KMS-11 (cell line): Measurements from ENCODE around the gene DHX35.

ENCODE experiments used
- H2AFZ ChIP-seq: fragments of 200-600 bp; sonication (generic); 2 replicates; pipeline ENCODE4 v1.6.1; 2016; ENCODE audit warnings: antibody characterized with exemption, mixed run types, low read depth
- H3K27ac ChIP-seq: fragments of 200-600 bp; sonication (generic); 2 replicates; pipeline ENCODE4 v1.6.1; 2016; ENCODE audit warnings: mild to moderate bottlenecking, mixed run types
- H3K27me3 ChIP-seq: fragments of 200-600 bp; sonication (generic); 2 replicates; pipeline ENCODE4 v1.6.1; 2017; ENCODE audit warnings: mild to moderate bottlenecking, low read depth, mixed run types, moderate library complexity; ENCODE audit not compliant: insufficient read depth
- H3K36me3 ChIP-seq: fragments of 200-600 bp; sonication (generic); 2 replicates; pipeline ENCODE4 v1.6.1; 2017; ENCODE audit warnings: mild to moderate bottlenecking, mixed run types; ENCODE audit not compliant: insufficient read depth
- H3K4me1 ChIP-seq: fragments of 200-600 bp; sonication (generic); 2 replicates; pipeline ENCODE4 v1.6.1; 2016; ENCODE audit warnings: mild to moderate bottlenecking, low read depth, mixed run types; ENCODE audit not compliant: poor library complexity, severe bottlenecking
- H3K4me2 ChIP-seq: fragments of 200-600 bp; sonication (generic); 2 replicates; pipeline ENCODE4 v1.7.0; 2016; ENCODE audit warnings: mild to moderate bottlenecking, mixed run types
- H3K4me3 ChIP-seq: fragments of 200-600 bp; sonication (generic); IDR thresholded peaks from 2 replicates; pipeline ENCODE4 v1.6.1; 2017; ENCODE audit warnings: low read depth, low read length, mixed read lengths; ENCODE audit not compliant: insufficient read depth
- H3K79me2 ChIP-seq: fragments of 200-600 bp; sonication (generic); 2 replicates; pipeline ENCODE4 v1.6.1; 2016; ENCODE audit warnings: low read depth, mixed run types; ENCODE audit not compliant: insufficient read depth
- H3K9ac ChIP-seq: fragments of 200-600 bp; sonication (generic); 2 replicates; pipeline ENCODE4 v1.6.1; 2016; ENCODE audit warnings: mild to moderate bottlenecking, mixed run types
- H4K20me1 ChIP-seq: fragments of 200-600 bp; sonication (generic); 2 replicates; pipeline ENCODE4 v1.6.1; 2016; ENCODE audit warnings: mild to moderate bottlenecking, mixed run types; ENCODE audit not compliant: insufficient read depth
- CTCF ChIP-seq: fragments of 200-600 bp; sonication (generic); conservative IDR thresholded peaks from 2 replicates; pipeline ENCODE4 v1.6.1; 2017; ENCODE audit warnings: low read depth, mild to moderate bottlenecking, antibody characterized with exemption, low read length, moderate library complexity, mixed read lengths

The DHX35 gene

DNA sequence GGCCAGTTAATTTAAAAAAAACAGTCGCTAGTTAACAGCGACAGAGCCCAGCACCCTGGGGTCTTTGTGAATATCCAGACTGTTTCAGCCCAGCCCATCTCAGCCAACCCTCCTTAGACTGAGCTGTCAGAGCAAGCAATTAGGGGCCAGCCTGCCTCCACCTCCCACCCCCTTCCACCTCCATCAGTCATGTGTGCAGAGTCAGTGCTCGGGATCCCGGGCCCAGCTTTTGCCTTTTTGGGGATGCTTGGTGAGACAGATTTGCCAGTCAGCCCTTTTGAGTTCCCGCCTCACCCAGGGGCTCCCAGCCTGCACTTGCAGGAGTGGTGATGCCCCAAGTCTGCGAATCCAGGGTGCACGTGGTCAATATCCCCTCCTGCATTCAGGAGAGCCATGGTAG lies 42.5 kb upstream of the DHX35 start:
- no peak overlapping the region for H3K4me3 ChIP-seq
- H3K36me3 ChIP-seq, result no peaks in the 10 kb centered on the region
- no peak overlapping the region for H2AFZ ChIP-seq
- H3K27me3 ChIP-seq, result no peaks in the 10 kb centered on the region
- H3K27ac ChIP-seq, result no peak overlapping the region
- H3K9ac ChIP-seq, result no peak overlapping the region
- H3K4me1 ChIP-seq, result no peaks in the 10 kb centered on the region
- H4K20me1 ChIP-seq, result no peaks in the 10 kb centered on the region
- H3K4me2 ChIP-seq, result no peak overlapping the region
- no peak for TF ChIP-seq CTCF
- no peaks in the 10 kb centered on the region for H3K79me2 ChIP-seq

GRCh38 chr20:38920411-38920810 lies 41.7 kb upstream of the DHX35 start:
- Histone ChIP-seq H3K4me3 (no peak overlapping the region), H3K36me3 (no peaks in the 10 kb centered on the region), H3K9ac (no peak overlapping the region), H3K27ac (no peak overlapping the region), H3K4me2 (no peak overlapping the region), H4K20me1 (no peaks in the 10 kb centered on the region), H3K27me3 (no peaks in the 10 kb centered on the region), H3K4me1 (no peaks in the 10 kb centered on the region), H3K79me2 (no peaks in the 10 kb centered on the region), H2AFZ (no peak overlapping the region)
- no peak for TF ChIP-seq CTCF

- Histone ChIP-seq H3K27me3 (no peaks in the 10 kb centered on the region), H3K9ac (no peak overlapping the region), H3K4me1 (no peaks in the 10 kb centered on the region), H2AFZ (no peak overlapping the region), H3K4me2 (no peak overlapping the region), H3K4me3 (no peak overlapping the region), H4K20me1 (no peaks in the 10 kb centered on the region), H3K79me2 (no peaks in the 10 kb centered on the region), H3K36me3 (no peaks in the 10 kb centered on the region), H3K27ac (no peak overlapping the region)
- no peak for TF ChIP-seq CTCF
Measured at GRCh38 chr20:38920851-38921250, 41.3 kb upstream of the DHX35 start.

GRCh38 chr20:38924718-38925117 lies 37.4 kb upstream of the DHX35 start:
- no peak overlapping the region for H3K27ac ChIP-seq
- no peaks in the 10 kb centered on the region for H3K36me3 ChIP-seq
- H3K9ac ChIP-seq, result no peak overlapping the region
- peaks cover 22% of the 10 kb centered on the region for H3K4me1 ChIP-seq
- no peak overlapping the region for H3K4me2 ChIP-seq
- no peak for TF ChIP-seq CTCF
- peaks cover 7% of the 10 kb centered on the region; the same call in 1 of the 2 replicates for H4K20me1 ChIP-seq
- no peaks in the 10 kb centered on the region for H3K27me3 ChIP-seq
- H3K79me2 ChIP-seq, result peaks cover 35% of the 10 kb centered on the region
- H3K4me3 ChIP-seq, result no peak overlapping the region
- H2AFZ ChIP-seq, result no peak overlapping the region
